GM19193 (cell line): Measurements from ENCODE around the gene VAV3.

ENCODE experiments used
- POLR2A ChIP-seq: IDR thresholded peaks from 4 replicates; pipeline ENCODE4 v1.6.1; 2011; ENCODE audit not compliant: insufficient read depth, insufficient read length; ENCODE audit errors: extremely low read depth

VAV3 gene

GRCh38 chr1:107570768-107571167 lies 394.2 kb downstream of the VAV3 start:
- TF ChIP-seq POLR2A, result no peak

GRCh38 chr1:107563441-107563840 lies 401.5 kb downstream of the VAV3 start:
- no peak for TF ChIP-seq POLR2A

GRCh38 chr1:107559881-107560280 lies 405.1 kb downstream of the VAV3 start:
- TF ChIP-seq POLR2A, result no peak

- TF ChIP-seq POLR2A, result no peak
These were observed 407.9 kb downstream of the VAV3 start for GRCh38 chr1:107557095-107557494.

DNA sequence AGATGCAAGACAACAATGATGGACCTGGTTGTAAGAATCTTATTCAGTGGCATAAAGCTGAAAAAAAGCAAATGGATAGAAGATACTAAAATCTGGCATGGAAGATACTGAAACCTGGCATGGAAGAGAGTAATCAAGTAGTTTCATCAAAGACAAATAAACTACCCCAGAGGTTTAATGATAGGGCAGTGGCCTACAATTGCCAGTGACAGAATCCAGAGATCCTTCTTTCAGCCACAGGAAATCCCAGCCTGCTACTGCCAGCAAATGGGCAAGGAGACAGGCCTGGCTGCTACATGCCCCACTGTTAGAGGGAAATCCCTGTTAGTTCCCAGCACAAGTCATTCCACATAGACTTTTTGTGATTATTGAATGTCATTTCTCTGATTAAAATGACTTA lies 409.4 kb downstream of the VAV3 start:
- no peak for TF ChIP-seq POLR2A

DNA sequence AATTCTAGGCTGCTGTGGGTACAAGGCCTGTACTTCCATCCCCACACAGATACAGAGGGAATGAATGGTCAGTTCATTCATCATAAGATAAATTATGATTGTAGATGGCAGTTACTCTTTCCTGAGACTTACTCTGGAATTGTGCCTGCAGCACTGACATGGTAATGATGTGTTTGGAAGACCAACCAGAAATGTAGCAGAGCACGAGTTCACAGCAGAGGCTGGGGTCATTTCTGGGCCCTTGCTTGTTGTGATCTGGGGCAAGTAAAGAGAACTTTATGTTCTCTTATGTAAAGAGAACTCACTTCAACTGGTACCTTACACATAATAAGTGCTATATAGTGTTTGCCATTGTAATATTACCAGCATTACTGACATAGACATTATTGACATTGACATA lies 412.2 kb downstream of the VAV3 start:
- no peak for TF ChIP-seq POLR2A

GRCh38 chr1:107551456-107551855 lies 413.5 kb downstream of the VAV3 start:
- no peak for TF ChIP-seq POLR2A

DNA sequence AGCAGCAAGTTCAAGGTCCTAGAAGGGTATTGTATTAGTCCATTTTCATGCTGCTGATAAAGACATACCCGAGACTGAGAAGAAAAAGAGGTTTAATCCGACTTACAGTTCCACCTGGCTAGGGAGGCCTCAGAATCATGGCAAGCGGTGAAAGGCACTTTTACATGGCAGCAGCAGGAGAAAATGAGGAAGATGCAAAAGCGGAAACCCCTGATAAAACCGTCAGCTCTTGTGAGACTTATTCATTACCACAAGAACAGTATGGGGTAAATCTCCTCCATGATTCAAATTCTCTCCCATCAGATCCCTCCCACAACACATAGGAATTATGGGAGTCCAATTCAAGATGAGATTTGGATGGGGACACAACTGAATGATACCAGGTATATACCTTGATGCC lies 414.6 kb downstream of the VAV3 start:
- TF ChIP-seq POLR2A, result no peak

DNA sequence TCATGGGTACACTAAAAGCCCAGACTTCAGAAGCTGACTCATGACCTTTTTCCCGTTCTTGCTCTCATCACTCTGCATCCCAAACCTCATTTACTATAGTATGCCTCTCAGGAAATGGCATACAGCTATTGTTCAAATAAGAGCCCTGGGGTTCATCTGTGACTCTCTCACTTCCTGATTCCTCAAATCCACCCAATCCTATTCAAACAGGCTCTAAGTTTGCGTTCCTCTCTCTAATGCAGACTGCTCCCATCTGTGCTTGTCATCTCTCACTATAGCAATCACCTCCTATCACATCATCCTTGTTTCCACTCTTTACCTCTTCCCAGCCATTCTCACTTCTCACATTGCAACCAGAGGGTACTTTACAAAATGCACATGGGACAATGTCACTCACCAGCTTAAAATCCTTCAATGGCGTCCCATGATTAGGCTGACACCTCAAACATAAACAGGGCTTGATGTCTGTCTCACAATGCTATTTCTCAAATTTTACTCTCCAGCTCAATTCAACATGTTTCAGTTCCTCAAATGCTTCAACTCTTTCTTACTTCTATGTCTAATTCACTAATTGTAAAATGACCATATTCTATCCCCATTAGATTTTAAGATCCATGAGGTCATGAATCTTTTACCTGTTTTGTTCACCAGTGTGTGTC lies 415.7 kb downstream of the VAV3 start:
- TF ChIP-seq POLR2A, result no peak

GRCh38 chr1:107548276-107548675 lies 416.7 kb downstream of the VAV3 start:
- TF ChIP-seq POLR2A, result no peak

- TF ChIP-seq POLR2A, result no peak
These were observed 417.4 kb downstream of the VAV3 start for GRCh38 chr1:107547363-107548155.

DNA sequence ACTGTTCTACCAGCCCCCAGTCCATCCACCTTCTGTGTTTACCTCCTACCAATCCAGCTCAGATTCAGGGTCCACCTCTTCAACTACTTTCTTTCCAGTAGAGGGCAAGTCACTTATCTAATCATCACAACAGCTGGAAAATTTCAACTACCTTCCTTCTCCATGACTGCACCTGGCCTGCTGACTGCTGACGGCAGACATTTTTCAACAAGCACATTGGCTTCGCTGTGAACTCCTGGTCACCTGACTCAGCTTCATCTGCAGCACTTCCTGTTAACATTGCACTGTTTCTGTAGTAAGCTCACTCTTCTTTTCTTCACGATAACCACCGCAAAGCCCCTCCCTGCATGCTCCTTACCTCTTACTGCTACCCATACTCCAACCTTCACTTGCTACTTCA lies 418.4 kb downstream of the VAV3 start:
- no peak for TF ChIP-seq POLR2A

DNA sequence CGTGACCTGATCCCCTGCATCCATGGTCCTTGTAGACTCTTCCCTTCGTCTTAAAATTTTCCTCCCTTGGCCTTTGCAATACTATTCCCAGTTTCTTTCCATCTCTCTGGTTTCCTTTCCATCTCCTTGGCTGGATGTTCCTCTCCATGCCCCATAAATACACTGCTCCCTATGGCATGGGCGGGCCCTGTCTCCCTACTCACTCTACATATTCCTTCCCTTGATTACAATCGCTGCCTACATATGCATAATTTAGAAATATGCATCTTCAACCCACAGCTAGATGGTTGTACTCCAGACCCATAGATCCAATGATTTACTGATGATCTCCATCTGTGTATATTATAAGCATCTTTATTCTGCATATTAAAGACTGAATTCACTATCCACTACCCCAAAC lies 419.1 kb downstream of the VAV3 start:
- TF ChIP-seq POLR2A, result no peak

DNA sequence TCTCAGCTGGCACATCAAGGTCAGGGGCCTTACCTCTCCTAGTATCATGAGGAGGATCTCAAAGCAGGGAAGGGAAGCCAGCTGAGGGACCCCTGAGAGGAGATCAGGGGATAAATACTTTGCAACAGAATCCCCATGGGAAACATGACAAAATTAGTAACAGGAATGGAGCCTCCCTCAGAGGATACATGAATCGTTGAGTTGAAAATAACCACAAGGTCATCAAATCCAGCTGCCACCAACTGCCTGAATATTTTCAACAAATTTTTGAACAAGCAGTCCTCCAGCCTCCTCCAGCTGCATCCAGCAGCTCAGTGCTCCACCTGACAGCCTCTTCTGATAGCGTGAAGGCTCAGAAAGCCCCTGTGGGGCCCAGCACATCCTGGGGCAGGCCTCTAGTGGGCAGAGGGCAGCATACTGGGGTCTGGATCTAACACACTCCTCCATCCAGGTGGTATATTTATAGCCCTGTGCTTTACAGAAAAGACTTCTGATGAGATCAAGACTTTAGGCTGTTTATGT lies 419.9 kb downstream of the VAV3 start:
- no peak for TF ChIP-seq POLR2A

DNA sequence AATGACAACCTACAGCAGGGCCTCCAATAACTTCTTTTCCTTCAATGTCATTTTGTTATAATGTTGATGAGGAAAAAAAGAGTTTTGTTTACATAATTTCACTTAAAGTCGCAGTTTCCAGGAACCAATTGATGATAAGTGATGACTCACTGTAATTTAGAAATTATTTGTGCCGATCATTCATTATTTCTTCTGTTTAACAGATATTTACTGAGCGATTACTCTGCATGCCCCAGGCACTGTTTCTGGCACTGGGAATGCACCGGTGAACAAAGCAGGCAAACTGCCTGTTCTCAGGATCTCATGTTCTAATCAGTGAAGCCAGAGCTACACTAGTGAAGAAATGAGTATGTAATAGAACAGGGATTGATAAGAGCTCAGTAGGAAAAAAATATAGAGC lies 420.7 kb downstream of the VAV3 start:
- TF ChIP-seq POLR2A, result no peak

DNA sequence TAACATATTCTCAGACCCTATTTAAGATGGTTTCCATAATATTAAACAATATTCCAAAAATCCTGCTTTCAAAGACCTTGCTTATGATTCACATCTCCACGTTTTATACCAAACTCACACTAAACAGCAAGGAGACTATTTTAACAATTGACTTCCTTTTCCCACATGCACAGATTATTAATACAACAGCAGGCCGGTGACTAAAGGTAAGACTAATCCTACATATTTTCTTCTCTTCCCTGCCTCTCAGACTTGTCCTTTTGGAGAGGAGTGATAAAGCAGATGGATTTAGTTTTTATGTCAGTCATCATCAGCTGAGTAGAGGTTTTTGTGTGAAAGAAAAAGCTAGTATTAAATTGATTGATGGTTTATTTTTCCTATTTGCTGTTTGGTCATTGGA lies 423.6 kb downstream of the VAV3 start:
- no peak for TF ChIP-seq POLR2A

DNA sequence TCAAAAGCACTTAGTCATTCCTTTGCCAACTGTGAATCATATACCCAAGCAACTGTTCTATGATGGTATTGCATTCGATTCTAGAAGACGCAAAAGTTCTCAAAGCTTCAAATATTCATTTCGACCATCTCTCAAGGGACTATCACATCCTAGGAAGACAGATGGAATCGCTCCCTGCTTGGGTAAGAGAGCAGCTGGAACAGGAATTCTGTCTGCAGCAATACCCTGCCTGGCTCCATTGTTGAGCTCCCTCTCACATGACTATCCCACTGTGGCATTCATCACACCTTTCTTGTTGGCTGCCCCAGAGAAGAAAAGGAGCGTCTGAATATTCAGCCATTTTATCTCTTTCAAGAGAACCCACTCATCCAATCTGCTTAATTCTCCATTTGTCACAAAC lies 426.5 kb downstream of the VAV3 start:
- no peak for TF ChIP-seq POLR2A

GRCh38 chr1:107536266-107536665 lies 428.7 kb downstream of the VAV3 start:
- no peak for TF ChIP-seq POLR2A
